NCI-H82 treated with DMSO at 0.1 percent for 48 hours (cell line): ENCODE measurements around the gene MYPN.
"Not testable (repeated sequence)": the region's sequence is repeated elsewhere in the genome, so short reads cannot be mapped to it uniquely, and the experiment has no call there.

Experiments
- DNase-seq: peaks from one replicate; lab custom pipeline; 2025; ENCODE audit not compliant: unreplicated experiment; lab: John Stamatoyannopoulos, UW

MYPN gene

GRCh38 chr10:68109331-68109730 is at the start of gene MYPN:
TSS of gene MYPN (plus strand) at chr10:68109488. CDS start at chr10:68121439, 11,951 bp downstream.
- no peak for DNase-seq

- DNase-seq, result no peak
Measured at GRCh38 chr10:68067029-68067428, 42.3 kb upstream of the MYPN start.

GRCh38 chr10:68067508-68067907 is 41.8 kb upstream of the MYPN start:
- DNase-seq, result no peak

- no peak for DNase-seq
Measured at GRCh38 chr10:68073631-68074030, 35.7 kb upstream of the MYPN start.

GRCh38 chr10:68074031-68074774 is 35.1 kb upstream of the MYPN start:
- DNase-seq, result no peak

GRCh38 chr10:68074775-68075549 is 34.3 kb upstream of the MYPN start, which contains the start of gene HERC4:
TSS of gene HERC4 (minus strand) at chr10:68075283. CDS start at chr10:68073108, 2,175 bp downstream.
- DNase-seq, result peak; percentile 62

GRCh38 chr10:68075550-68076004 is 33.7 kb upstream of the MYPN start:
- no peak for DNase-seq

GRCh38 chr10:68076081-68076480 is 33.2 kb upstream of the MYPN start:
- not testable (repeated sequence) for DNase-seq

GRCh38 chr10:68077026-68077425 is 32.3 kb upstream of the MYPN start:
- DNase-seq, result no peak

GRCh38 chr10:68079434-68079833 is 29.9 kb upstream of the MYPN start:
- no peak for DNase-seq

GRCh38 chr10:68080853-68081431 is 28.3 kb upstream of the MYPN start:
- no peak for DNase-seq

GRCh38 chr10:68081916-68082315 is 27.4 kb upstream of the MYPN start:
- no peak for DNase-seq

GRCh38 chr10:68082872-68083271 is 26.4 kb upstream of the MYPN start:
- no peak for DNase-seq

GRCh38 chr10:68083953-68084352 is 25.3 kb upstream of the MYPN start:
- no peak for DNase-seq

GRCh38 chr10:68084469-68084868 is 24.8 kb upstream of the MYPN start:
- no peak for DNase-seq

GRCh38 chr10:68086011-68086410 is 23.3 kb upstream of the MYPN start:
- no peak for DNase-seq

- no peak for DNase-seq
Measured at GRCh38 chr10:68086910-68087684, 22.2 kb upstream of the MYPN start.

GRCh38 chr10:68087685-68088401 is 21.4 kb upstream of the MYPN start:
- no peak for DNase-seq

- no peak for DNase-seq
Measured at GRCh38 chr10:68088740-68089139, 20.5 kb upstream of the MYPN start.

- DNase-seq, result no peak
Measured at GRCh38 chr10:68090586-68090985, 18.7 kb upstream of the MYPN start.
